Right lobe of liver (tissue), 6 donors: Measurements from ENCODE around the gene PEA15. TPM values are rescaled to one million over a fixed set of nuclear protein-coding genes. Genes with fewer than 3 reads are reported as not detected.

Source experiments
- ATAC-seq, 4 donors: fragments of 200-7000 bp; cut with Tn5 transposase; one replicate each; pipeline ENCODE4 v1.9.1; 2020; ENCODE audit warnings: mild to moderate bottlenecking in 4 of 4, moderate library complexity in 4 of 4
- DNase-seq, 3 donors: peaks; one replicate each; pipeline ENCODE4 v3.0.0-alpha.2; 2020
- H3K27ac ChIP-seq, 3 donors: fragments of 200-600 bp; one replicate each; pipeline ENCODE4 v1.8.0; 2022
- H3K27me3 ChIP-seq, 2 donors: fragments of 200-600 bp; one replicate each; pipeline ENCODE4 v1.8.0; 2022
- H3K36me3 ChIP-seq, 4 donors: fragments of 200-600 bp; sonication (generic) in 1 of 4; one replicate each; pipeline versions ENCODE4 v1.5.1 to v1.8.0; 2017 to 2022; ENCODE audit warnings: control low read depth in 1 of 4
- H3K4me1 ChIP-seq, 4 donors: fragments of 200-600 bp; sonication (generic) in 1 of 4; one replicate each; pipeline versions ENCODE4 v1.5.1 to v1.8.0; 2017 to 2022; ENCODE audit warnings: control low read depth in 1 of 4
- H3K4me3 ChIP-seq, 3 donors: fragments of 200-600 bp; one replicate each; pipeline ENCODE4 v1.8.0; 2022
- H3K9me3 ChIP-seq, 4 donors: fragments of 200-600 bp; sonication (generic) in 1 of 4; one replicate each; pipeline versions ENCODE4 v1.5.1 to v1.8.0; 2017 to 2022; ENCODE audit warnings: control low read depth in 1 of 4
- CTCF ChIP-seq, 4 donors: fragments of 200-600 bp in 3 of 4; fragments of 450-650 bp in 1 of 4; IDR thresholded peaks; one replicate each; pipeline versions ENCODE4 v1.5.1 to v1.8.0; 2016 to 2022; ENCODE audit warnings: antibody characterized with exemption in 4 of 4, mild to moderate bottlenecking in 2 of 4
- POLR2A ChIP-seq: fragments of 450-650 bp; IDR thresholded peaks from one replicate; pipeline ENCODE4 v1.6.1; 2017; ENCODE audit warnings: antibody characterized with exemption, mild to moderate bottlenecking
- WGBS: methylation state at CpG from one replicate; pipeline ENCODE4 v1.1.6; 2018; ENCODE audit warnings: low coverage, low lambda C conversion rate; ENCODE audit not compliant: insufficient coverage; ENCODE audit errors: missing lambda C conversion rate; 5-methylcytosine and 5-hydroxymethylcytosine counted together
- intact Hi-C, 2 donors: fragments of 100-400 bp; cut with DNase I; formaldehyde crosslinking; loops; one replicate each; pipeline versions ENCODE4 v1.11.2 to v1.14.1; 2022
- total RNA-seq, 6 experiments: library from RNA; depleted of rRNA in 2 of 6; stranded (reverse); fragments of >200 nt in 2 of 6; fragmentation: NEBNext Ultra II Directional in 3 of 6; extraction: Animal tissue kit (Norgen Biotek cat#: 25700) in 3 of 6; gene quantifications; one replicate each; pipeline versions ENCODE4 v1.1.0 to v1.2.4, GENCODE V29; 2016 to 2023
- donor health status: DM: no; HTN: yes; CAD: no.
- donor health status: DM: no; HTN: no; CAD: no.
- donor health status: DM: no; HTN: no; CAD: no.
- donor health status: DM: no; HTN: yes; CAD: no.
- donor health status: DM: no; HTN: yes; CAD: no.

Gene PEA15
- total RNA-seq, 6 experiments from 2014 or later: 11.5 to 45.7 (median 18.0) TPM

GRCh38 chr1:160167580-160167979, 37.6 kb upstream of the PEA15 start:
- no peaks in the 10 kb centered on the region for H3K9me3 ChIP-seq
- H3K36me3 ChIP-seq: no peaks in the 10 kb centered on the region
- no peaks in the 10 kb centered on the region for H3K4me1 ChIP-seq
- H3K27ac ChIP-seq: no peak overlapping the region
- H3K4me3 ChIP-seq: no peak overlapping the region
- TF ChIP-seq POLR2A (no peak), CTCF (IDR thresholded peaks at IDR 0.05) (no peak)
- no peak for ATAC-seq
- intact Hi-C loops: no loop called here
- H3K27me3 ChIP-seq: no peaks in the 10 kb centered on the region
- WGBS: 84% methylated on average over 4 of the region's 6 CpGs
- DNase-seq: no peak

- DNase-seq: no peak
- TF ChIP-seq POLR2A (no peak), CTCF (IDR thresholded peaks at IDR 0.05) (no peak)
Observed at GRCh38 chr1:160168016-160168415, 37.2 kb upstream of the PEA15 start.

DNA sequence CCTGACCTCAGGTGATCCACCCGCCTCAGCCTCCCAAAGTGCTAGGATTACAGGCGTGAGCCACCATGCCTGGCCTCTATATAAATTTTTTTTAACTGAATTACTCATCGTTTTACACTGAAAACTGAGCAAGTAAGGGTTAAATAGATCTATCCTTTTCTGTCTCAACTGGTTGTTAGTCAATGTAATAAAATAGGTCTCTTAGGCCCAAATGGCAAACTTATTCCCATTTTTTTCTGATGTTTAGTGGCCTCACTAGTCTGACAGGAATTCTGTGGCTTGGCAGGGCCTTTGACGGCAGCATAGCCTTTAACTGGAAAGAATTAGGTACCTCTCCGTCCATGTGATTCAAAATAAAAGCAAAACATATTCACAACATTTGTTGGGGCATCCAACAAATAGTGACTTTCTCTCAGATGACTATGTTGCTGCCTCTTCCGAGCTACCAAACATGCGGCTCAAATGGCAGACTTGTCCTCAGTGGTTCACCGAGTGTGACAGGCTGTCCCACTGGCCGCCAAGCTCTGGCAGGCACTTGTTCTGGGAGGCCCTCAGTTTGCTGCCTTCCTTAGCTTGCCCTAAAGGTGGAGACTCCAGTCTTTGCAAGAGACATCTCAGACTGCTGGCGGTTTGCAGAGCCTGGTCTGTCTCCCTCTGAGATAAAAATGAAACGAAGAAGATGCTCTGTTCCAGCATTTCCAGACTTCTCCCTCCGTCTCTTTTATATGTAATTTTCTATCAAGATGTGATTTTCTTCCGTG, 36.4 kb upstream of the PEA15 start:
- DNase-seq (no peak), ATAC-seq (no peak)
- Histone ChIP-seq H3K4me1 (no peaks in the 10 kb centered on the region), H3K27me3 (no peaks in the 10 kb centered on the region), H3K36me3 (no peaks in the 10 kb centered on the region), H3K9me3 (no peaks in the 10 kb centered on the region), H3K4me3 (no peak overlapping the region), H3K27ac (no peak overlapping the region)
- TF ChIP-seq POLR2A (no peak), CTCF (IDR thresholded peaks at IDR 0.05) (no peak)
- intact Hi-C loops: no loop called here
- 81% methylated on average over 13 of the region's 13 CpGs for WGBS

More at GRCh38 chr1:160168016-160168415, 37.2 kb upstream of the PEA15 start:
- Histone ChIP-seq H3K4me1 (no peaks in the 10 kb centered on the region), H3K9me3 (no peaks in the 10 kb centered on the region), H3K27ac (no peak overlapping the region), H3K4me3 (no peak overlapping the region), H3K27me3 (no peaks in the 10 kb centered on the region), H3K36me3 (no peaks in the 10 kb centered on the region)
- no peak for ATAC-seq
- intact Hi-C loops: no loop called here
- WGBS: 63% methylated on average over 5 of the region's 5 CpGs

- H3K9me3 ChIP-seq: no peaks in the 10 kb centered on the region
- no peaks in the 10 kb centered on the region for H3K36me3 ChIP-seq
- no peaks in the 10 kb centered on the region for H3K27me3 ChIP-seq
- intact Hi-C loops: loop anchor here in 1 of 2 donors (10.0 kb wide), 1 partner anchor 55 kb away; the partner anchor contains the start of gene ATP1A2
- 34% methylated on average over 10 of the region's 15 CpGs for WGBS
- TF ChIP-seq POLR2A (no peak), CTCF (IDR thresholded peaks at IDR 0.05) (no peak)
- no peak overlapping the region for H3K27ac ChIP-seq
- ATAC-seq: no peak
- H3K4me3 ChIP-seq: no peak overlapping the region
- no peak for DNase-seq
- H3K4me1 ChIP-seq: no peaks in the 10 kb centered on the region
Observed at GRCh38 chr1:160169553-160170399, 35.4 kb upstream of the PEA15 start.
